Stimulated activated CD8-positive, alpha-beta memory T cell treated with anti-CD3 and anti-CD28 coated beads, Interleukin-4, amount 100 ng/mL, for 1 hour (primary cell): ENCODE measurements around the gene EME2.
A peak's percentile ranks its signal among the peaks of the same experiment; 100 is the strongest.

Experiments used
- DNase-seq, 2 donors: peaks; one replicate each; pipeline ENCODE4 v3.0.0-alpha.2; 2020; ENCODE audit warnings: low read depth in 2 of 2, low spot score in 1 of 2

Gene EME2

DNA sequence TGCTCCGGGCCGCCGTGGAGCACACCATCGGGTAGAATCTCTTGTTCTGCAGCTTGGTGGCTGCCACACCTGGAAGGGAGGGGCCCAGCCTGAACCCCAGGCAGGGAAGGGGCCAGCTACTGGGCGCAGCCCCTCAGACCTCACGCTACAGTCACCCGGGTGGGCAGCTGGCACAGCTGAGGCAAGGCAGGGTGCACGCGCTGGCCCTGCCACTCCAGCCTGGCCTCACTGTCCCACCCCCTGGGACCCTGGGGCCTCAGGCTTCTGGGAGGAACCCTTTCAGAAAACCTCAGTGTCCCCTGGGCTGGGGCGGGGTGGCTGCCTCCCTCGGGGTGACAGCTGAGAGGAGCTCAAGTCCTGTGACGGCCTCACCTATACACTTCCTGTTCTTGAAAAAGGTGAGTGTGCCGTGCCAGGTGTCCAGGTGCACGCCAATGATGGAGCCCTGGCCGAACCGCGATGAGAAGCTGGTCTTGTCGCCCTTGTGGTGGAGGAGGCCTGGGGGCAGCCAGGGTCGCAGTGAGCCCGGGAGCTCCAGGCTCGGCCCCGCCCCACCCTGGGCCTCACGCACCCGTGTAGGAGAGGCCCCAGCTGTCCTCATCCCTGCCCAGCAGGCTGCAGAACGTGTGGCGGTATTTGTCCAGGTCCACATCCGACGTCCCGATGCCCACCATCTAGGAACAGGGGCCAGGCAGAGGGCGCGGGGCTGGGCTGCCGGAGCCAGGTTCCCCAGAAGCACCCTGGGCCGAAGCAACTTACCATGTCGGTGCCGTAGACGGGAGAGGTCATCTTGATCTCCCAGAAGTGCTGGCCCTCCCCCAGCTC lies 5.0 kb downstream of the EME2 start:
- DNase-seq: no peak

DNA sequence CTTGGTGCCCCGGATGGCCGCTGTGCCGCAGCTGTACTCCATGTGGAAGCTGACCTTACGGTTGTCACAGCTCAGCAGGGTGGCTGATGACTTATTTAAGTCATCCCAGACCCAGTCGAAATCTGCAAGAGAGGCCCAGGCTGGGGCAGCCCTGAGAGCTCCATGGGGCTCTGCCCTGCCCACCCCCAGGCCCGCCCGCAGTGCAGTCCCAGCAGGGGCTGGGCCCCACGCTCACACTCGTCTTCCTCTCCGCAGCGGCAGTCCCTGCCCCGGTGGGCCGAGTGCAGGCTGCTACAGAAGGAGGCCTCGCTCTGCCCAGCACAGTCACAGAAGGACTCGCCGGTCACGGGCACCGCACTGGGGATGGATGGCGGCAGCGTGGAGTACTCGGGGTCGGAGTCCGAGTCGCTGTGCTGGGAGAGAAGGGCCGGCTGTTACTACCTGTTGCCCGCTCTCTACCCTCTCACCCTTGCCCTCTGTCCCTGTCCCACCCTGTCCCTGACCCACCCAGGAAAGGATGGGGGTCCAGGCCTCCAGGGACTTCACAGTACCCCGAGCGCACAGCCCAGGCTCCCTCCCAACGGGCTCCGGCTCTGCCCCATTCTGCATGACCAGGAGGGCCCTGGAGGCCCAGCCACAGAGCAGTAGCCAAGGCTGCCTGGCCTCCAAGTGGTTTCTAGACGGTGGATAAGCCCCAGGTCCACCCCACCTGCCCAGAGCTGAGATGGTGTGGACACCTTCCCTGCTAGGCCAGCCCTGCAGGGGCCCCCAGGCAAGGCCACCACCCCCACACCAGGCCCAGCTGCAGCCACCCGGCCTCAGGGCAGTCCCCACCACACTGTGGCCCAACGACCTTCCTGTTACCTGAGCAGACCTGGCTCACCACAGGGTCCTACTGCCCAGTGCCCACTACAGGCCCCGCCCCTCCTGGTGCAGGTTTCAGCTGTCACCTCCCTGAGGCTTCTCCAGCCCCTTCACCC lies 5.9 kb downstream of the EME2 start:
- DNase-seq: no peak

GRCh38 chr16:1779234-1779701 lies 6.7 kb downstream of the EME2 start:
- DNase-seq: no peak

DNA sequence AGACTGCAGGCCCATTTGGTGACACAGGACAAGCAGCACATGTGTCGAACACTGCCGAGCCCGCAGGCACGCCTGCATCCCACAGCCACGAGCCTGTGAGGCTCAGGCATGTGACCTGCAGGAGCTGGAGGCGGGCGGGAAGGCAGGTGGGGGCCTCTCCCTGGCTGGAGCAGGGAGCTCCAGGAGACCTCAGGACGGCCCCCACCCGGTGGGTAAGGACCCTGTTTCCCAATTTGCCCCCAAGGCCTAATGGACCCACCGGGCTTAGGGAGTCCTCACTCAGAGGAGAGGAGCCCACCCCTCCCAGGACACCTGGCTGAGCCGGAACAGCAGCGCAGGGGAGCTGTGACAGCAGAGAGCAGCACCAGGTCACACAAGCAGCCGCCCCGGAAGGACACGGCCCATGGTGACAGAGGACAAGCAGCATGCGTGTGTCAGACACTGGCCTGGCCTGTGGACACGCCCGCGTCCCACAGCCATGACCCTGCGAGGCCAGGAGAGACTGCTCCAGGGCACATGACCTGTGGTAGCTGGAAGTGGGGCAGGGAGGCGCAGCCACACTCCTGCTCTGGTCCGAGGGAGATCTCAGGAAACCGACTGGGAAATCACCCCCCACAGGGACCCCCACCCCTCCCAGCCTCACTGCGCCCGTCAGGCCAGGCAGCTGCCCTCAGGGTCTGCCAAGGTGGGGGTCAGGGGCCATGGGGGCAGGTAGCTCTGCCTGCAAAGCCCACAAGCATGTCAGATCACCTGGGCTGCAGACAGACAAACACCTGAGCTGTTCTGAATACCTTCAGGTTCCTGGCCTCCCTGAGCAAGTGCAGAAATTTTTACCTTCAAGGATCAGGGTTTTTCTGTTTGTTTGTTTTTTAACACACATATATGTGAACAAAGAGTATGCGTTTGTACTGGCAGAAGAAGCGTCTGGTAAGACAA lies 7.4 kb downstream of the EME2 start:
- no peak for DNase-seq

GRCh38 chr16:1780677-1781072 lies 8.1 kb downstream of the EME2 start:
- DNase-seq: no peak

GRCh38 chr16:1781254-1781653 lies 8.6 kb downstream of the EME2 start:
- DNase-seq: no peak

DNA sequence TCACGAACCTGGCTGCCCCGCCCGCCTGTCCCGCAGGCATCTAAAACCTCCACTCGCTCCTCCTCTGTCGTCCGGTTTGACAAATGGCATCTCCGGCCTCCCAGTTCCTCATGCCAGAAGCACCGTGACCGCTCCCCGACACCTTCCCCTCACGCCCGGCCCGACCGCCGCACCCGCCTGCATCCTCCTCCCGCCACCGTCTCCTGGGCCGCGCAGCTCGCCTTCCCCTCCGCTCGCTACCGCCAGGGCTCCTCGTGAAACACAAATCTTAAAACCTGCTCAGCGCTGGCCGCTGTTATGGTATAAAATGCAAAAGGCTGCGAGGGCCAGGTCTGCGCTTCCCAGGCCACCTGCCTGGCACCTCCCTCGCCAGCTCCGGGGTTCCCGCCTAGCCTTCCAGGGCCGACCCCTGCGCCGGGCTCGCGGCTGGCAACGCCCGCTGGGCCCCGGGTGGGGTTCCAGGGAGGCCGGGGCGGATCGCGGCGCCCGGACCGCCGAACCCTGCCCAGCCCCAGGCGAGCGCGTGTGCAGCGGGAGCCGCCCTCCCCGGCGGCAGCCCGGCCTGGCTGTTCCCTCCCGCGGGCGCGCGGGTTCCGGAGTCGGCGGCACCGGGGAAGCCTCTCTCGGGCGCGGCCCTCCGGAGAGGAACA lies 9.3 kb downstream of the EME2 start:
- no peak for DNase-seq

- DNase-seq: peak; percentile 94 to 96
These were observed 10.0 kb downstream of the EME2 start, which contains the start of the genes NUBP2 and SPSB3 for GRCh38 chr16:1782408-1783264. NUBP2 (plus strand) TSS chr16:1782960; CDS start chr16:1783021, 61 bp downstream. SPSB3 (minus strand) TSS chr16:1782571; CDS start chr16:1781483, 1,088 bp downstream.

DNA sequence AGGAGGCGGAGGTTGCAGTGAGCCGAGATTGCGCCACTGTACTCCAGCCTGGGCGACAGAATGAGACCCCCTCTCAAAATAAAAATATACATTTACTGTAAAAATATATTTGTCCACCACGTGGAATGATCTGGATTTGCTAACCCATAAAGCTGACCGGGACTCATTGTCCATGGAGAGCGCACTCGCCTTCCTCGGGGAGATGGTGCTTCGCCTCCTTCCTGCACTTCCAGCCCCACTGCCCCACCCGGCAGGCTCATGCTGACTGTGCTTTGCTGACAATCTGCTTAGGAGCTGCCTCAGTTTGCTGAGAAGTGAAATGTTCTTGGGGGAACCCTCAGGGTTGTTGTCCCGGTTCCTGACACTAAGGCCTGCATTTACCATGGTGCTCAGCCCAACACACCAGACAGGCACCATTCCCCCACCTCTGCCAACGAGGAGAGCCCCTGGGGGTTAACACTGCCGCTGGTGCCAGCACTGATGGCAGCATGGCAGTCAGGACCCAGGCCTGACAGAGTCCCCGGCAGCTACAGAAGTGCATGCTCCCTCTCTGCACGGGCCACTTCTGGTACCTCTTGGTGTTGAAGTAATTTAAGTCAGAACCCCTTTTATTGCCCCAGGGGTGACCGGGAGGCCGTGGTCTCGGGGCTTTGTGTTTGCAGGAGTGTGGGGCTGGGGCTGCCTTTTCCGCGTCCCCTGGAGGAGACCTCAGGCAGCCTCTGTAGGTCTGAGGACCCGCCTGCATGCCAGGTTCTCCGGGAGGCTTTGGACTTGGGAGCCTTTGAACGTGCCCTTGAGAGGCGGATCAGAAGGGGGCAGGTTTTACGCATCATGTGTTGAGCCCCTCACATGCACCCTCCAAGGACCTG lies 12.6 kb downstream of the EME2 start:
- DNase-seq: no peak

DNA sequence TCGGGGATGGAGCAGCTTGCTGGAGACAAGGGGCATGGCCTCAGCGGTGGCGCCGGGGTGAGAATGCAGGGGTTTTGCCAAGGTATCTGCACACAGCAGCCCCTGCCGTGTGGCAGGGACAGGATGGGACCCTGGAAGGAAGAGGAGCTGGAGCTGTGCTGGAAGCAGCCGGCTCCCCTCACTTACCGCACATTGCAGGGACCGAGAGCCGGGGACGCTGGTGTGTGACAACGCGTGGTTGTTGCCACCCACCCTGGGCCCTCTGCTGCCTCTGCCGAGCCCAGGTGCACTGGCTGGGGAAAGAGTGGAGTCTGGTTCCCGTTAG lies 13.2 kb downstream of the EME2 start:
- no peak for DNase-seq

DNA sequence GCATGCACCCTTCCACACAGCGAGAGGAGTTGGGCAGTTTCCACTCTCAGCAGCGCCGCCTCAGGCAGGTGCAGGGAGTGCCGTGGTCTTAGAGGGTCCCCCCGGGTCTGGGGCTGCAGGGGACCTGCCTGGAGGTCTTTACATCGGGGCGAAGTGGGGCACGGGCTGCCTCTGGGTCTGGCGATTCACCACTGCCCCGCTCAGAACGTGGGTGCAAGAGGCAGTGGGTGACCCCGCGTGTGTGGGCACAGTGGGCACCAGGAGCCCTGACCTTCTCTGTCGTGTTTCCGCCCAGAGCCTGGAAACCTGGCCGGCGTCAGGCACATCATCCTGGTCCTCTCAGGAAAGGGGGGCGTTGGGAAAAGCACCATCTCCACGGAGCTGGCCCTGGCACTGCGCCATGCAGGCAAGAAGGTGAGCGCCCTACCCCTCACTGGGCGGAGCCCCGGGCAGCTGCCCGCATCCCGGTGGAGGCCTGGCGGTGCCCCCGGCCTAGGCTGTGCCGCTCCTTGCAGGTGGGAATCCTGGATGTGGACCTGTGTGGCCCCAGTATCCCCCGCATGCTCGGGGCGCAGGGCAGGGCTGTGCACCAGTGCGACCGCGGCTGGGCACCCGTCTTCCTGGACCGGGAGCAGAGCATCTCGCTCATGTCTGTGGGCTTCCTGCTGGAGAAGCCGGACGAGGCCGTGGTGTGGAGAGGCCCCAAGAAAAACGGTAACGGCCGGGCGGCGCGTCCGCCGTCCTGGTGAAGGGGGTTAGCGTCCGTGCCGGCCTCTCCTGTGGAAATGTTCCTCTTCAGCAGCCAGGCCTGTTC lies 13.8 kb downstream of the EME2 start:
- no peak for DNase-seq

GRCh38 chr16:1787056-1787321 lies 14.4 kb downstream of the EME2 start:
- no peak for DNase-seq

DNA sequence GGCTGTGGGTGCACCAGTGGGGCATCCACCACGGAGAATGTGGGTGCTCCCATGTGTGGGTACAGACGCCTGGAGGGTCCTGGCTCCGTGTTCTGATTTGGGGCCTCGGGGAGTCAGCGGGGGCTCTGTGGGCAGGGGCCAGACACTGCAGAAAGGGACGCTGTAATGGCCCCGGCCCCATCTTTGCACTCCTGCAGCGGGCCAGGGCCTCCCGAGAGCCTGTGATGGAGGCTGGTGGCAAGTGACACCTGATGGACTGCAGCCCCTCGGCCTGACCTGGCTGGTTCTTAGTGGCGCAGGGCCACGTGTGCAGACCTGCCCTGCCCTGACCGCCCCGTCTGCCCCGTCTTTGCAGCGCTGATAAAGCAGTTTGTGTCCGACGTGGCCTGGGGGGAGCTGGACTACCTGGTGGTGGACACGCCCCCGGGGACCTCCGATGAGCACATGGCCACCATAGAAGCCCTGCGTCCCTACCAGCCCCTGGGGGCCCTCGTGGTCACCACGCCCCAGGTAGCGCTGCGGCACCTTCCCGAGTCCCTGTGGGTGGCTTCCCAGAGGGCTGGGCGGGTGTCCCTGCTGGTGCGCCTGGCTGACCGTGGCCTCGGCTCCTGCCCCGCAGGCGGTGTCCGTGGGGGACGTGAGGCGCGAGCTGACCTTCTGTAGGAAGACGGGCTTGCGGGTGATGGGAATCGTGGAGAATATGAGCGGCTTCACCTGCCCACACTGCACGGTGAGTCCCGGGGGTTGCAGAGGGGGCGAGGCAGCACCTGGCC lies 14.9 kb downstream of the EME2 start:
- no peak for DNase-seq

- DNase-seq: no peak
These were observed 15.6 kb downstream of the EME2 start for GRCh38 chr16:1788095-1788707.

DNA sequence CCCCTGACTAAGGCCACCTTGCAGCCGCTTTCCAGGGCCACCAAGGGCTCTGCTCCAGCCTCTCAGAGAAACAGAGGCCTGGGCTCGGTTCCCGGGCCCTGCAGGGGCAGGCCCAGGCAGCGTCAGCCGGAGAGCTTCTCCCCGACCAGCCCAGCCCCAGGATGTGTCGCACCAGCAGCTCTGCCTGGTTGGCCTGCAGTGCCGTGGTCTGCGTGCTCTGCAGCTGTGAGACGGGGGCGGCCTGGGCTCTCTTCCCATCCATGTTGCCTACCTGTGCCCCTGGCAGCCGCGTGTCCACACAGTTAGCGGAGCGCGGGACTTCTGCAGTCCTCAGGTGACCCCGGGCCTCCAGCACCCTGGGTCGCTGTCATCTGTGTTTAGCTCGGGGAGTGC lies 16.1 kb downstream of the EME2 start:
- no peak for DNase-seq

DNA sequence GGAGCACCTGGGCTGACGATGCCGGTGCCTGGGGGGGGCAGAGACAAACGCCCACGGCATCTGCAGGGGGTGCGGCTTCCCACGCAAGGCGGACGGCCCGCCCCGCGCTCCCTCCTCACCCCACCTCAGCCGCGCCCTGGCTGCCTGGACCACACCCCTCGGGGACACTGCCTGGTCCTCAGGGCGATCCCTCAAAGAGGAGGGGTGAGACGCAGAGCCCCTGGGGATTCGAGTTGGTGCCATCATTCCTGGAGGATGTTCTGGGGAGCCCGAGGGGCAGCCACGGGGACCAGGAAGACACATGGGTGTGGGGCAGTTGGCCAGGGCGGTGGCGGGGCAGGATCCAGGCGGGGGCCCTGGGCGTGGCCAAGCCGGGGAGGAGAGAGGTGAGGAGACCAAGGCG lies 17.0 kb downstream of the EME2 start:
- no peak for DNase-seq

GRCh38 chr16:1790261-1790610 lies 17.6 kb downstream of the EME2 start:
- no peak for DNase-seq
